SHP77 treated with DMSO at 0.1 percent for 48 hours (cell line): ENCODE data around the gene TNK2.

Source experiments
- DNase-seq: peaks from one replicate; lab custom pipeline; 2025; lab: John Stamatoyannopoulos, UW

Gene TNK2

GRCh38 chr3:195899701-195900435, 8.5 kb downstream of the TNK2 start:
- DNase-seq, result no peak

- DNase-seq, result no peak
Observed at GRCh38 chr3:195897853-195898415, 10.4 kb downstream of the TNK2 start.

- no peak for DNase-seq
Observed at GRCh38 chr3:195897081-195897852, 11.1 kb downstream of the TNK2 start.

- no peak for DNase-seq
Observed at GRCh38 chr3:195896361-195897080, 11.8 kb downstream of the TNK2 start.

- DNase-seq, result no peak
Observed at GRCh38 chr3:195895861-195896360, 12.4 kb downstream of the TNK2 start.

GRCh38 chr3:195895078-195895860, 13.1 kb downstream of the TNK2 start:
- DNase-seq, result no peak

- DNase-seq, result no peak
Observed at GRCh38 chr3:195893916-195894465, 14.4 kb downstream of the TNK2 start.

- DNase-seq, result no peak
Observed at GRCh38 chr3:195893516-195893915, 14.8 kb downstream of the TNK2 start.

- DNase-seq, result no peak
Observed at GRCh38 chr3:195893044-195893395, 15.3 kb downstream of the TNK2 start.

- no peak for DNase-seq
Observed at GRCh38 chr3:195892105-195893043, 16.0 kb downstream of the TNK2 start.

- DNase-seq, result no peak
Observed at GRCh38 chr3:195891431-195892104, 16.8 kb downstream of the TNK2 start.

- no peak for DNase-seq
Observed at GRCh38 chr3:195889870-195890295, 18.5 kb downstream of the TNK2 start.

GRCh38 chr3:195888981-195889869, 19.1 kb downstream of the TNK2 start:
- DNase-seq, result no peak

GRCh38 chr3:195888311-195888761, 20.0 kb downstream of the TNK2 start:
- no peak for DNase-seq

GRCh38 chr3:195887670-195888069, 20.7 kb downstream of the TNK2 start:
- no peak for DNase-seq

GRCh38 chr3:195886181-195887141, 21.9 kb downstream of the TNK2 start:
- no peak for DNase-seq
